ENCODE measurements around the gene TRHDE.

The TRHDE gene

GRCh38 chr12:72295744-72296143 is 23.6 kb downstream of the TRHDE start:
- H3K36me3 ChIP-seq (ENCODE audit: control insufficient read depth, insufficient read depth, low read length): no peaks in the 10 kb centered on the region
- no peaks in the 10 kb centered on the region for H3K9me3 ChIP-seq (ENCODE audit: control insufficient read depth, low read length)
- H3K27me3 ChIP-seq (ENCODE audit: control insufficient read depth, insufficient read depth, low read length): no peaks in the 10 kb centered on the region
- H3K4me1 ChIP-seq (ENCODE audit: control insufficient read depth, insufficient read depth, low read length): no peaks in the 10 kb centered on the region
- H3K4me3 ChIP-seq (ENCODE audit: low read length): no peak overlapping the region
- H3K9ac ChIP-seq (ENCODE audit: low read length): no peak overlapping the region

GRCh38 chr12:72296389-72296788 is 24.2 kb downstream of the TRHDE start:
- Histone ChIP-seq H3K27me3 (ENCODE audit: control insufficient read depth, insufficient read depth, low read length) (no peaks in the 10 kb centered on the region), H3K9me3 (ENCODE audit: control insufficient read depth, low read length) (no peaks in the 10 kb centered on the region), H3K4me1 (ENCODE audit: control insufficient read depth, insufficient read depth, low read length) (no peaks in the 10 kb centered on the region), H3K36me3 (ENCODE audit: control insufficient read depth, insufficient read depth, low read length) (no peaks in the 10 kb centered on the region), H3K9ac (ENCODE audit: low read length) (no peak overlapping the region), H3K4me3 (ENCODE audit: low read length) (no peak overlapping the region)

GRCh38 chr12:72297666-72298065 is 25.5 kb downstream of the TRHDE start:
- Histone ChIP-seq H3K27me3 (ENCODE audit: control insufficient read depth, insufficient read depth, low read length) (no peaks in the 10 kb centered on the region), H3K9ac (ENCODE audit: low read length) (no peak overlapping the region), H3K9me3 (ENCODE audit: control insufficient read depth, low read length) (no peaks in the 10 kb centered on the region), H3K36me3 (ENCODE audit: control insufficient read depth, insufficient read depth, low read length) (no peaks in the 10 kb centered on the region), H3K4me3 (ENCODE audit: low read length) (no peak overlapping the region), H3K4me1 (ENCODE audit: control insufficient read depth, insufficient read depth, low read length) (no peaks in the 10 kb centered on the region)

GRCh38 chr12:72300728-72301127 is 28.6 kb downstream of the TRHDE start:
- H3K36me3 ChIP-seq (ENCODE audit: control insufficient read depth, insufficient read depth, low read length): no peaks in the 10 kb centered on the region
- no peaks in the 10 kb centered on the region for H3K27me3 ChIP-seq (ENCODE audit: control insufficient read depth, insufficient read depth, low read length)
- no peaks in the 10 kb centered on the region for H3K9me3 ChIP-seq (ENCODE audit: control insufficient read depth, low read length)
- H3K4me1 ChIP-seq (ENCODE audit: control insufficient read depth, insufficient read depth, low read length): no peaks in the 10 kb centered on the region
- no peak overlapping the region for H3K9ac ChIP-seq (ENCODE audit: low read length)
- H3K4me3 ChIP-seq (ENCODE audit: low read length): no peak overlapping the region

GRCh38 chr12:72304751-72305150 is 32.6 kb downstream of the TRHDE start:
- no peak overlapping the region for H3K9ac ChIP-seq (ENCODE audit: low read length)
- H3K9me3 ChIP-seq (ENCODE audit: control insufficient read depth, low read length): no peaks in the 10 kb centered on the region
- H3K36me3 ChIP-seq (ENCODE audit: control insufficient read depth, insufficient read depth, low read length): no peaks in the 10 kb centered on the region
- H3K27me3 ChIP-seq (ENCODE audit: control insufficient read depth, insufficient read depth, low read length): no peaks in the 10 kb centered on the region
- no peak overlapping the region for H3K4me3 ChIP-seq (ENCODE audit: low read length)
- H3K4me1 ChIP-seq (ENCODE audit: control insufficient read depth, insufficient read depth, low read length): no peaks in the 10 kb centered on the region

GRCh38 chr12:72307229-72307628 is 35.1 kb downstream of the TRHDE start:
- Histone ChIP-seq H3K9ac (ENCODE audit: low read length) (no peak overlapping the region), H3K4me3 (ENCODE audit: low read length) (no peak overlapping the region), H3K9me3 (ENCODE audit: control insufficient read depth, low read length) (no peaks in the 10 kb centered on the region), H3K27me3 (ENCODE audit: control insufficient read depth, insufficient read depth, low read length) (no peaks in the 10 kb centered on the region), H3K4me1 (ENCODE audit: control insufficient read depth, insufficient read depth, low read length) (no peaks in the 10 kb centered on the region), H3K36me3 (ENCODE audit: control insufficient read depth, insufficient read depth, low read length) (no peaks in the 10 kb centered on the region)

GRCh38 chr12:72311946-72312345 is 39.8 kb downstream of the TRHDE start:
- H3K27me3 ChIP-seq (ENCODE audit: control insufficient read depth, insufficient read depth, low read length): no peaks in the 10 kb centered on the region
- no peak overlapping the region for H3K4me3 ChIP-seq (ENCODE audit: low read length)
- H3K4me1 ChIP-seq (ENCODE audit: control insufficient read depth, insufficient read depth, low read length): no peaks in the 10 kb centered on the region
- H3K9me3 ChIP-seq (ENCODE audit: control insufficient read depth, low read length): no peaks in the 10 kb centered on the region
- H3K9ac ChIP-seq (ENCODE audit: low read length): no peak overlapping the region
- no peaks in the 10 kb centered on the region for H3K36me3 ChIP-seq (ENCODE audit: control insufficient read depth, insufficient read depth, low read length)

- Histone ChIP-seq H3K36me3 (ENCODE audit: control insufficient read depth, insufficient read depth, low read length) (no peaks in the 10 kb centered on the region), H3K27me3 (ENCODE audit: control insufficient read depth, insufficient read depth, low read length) (no peaks in the 10 kb centered on the region), H3K9me3 (ENCODE audit: control insufficient read depth, low read length) (no peaks in the 10 kb centered on the region), H3K4me1 (ENCODE audit: control insufficient read depth, insufficient read depth, low read length) (no peaks in the 10 kb centered on the region), H3K9ac (ENCODE audit: low read length) (no peak overlapping the region), H3K4me3 (ENCODE audit: low read length) (no peak overlapping the region)
Observed at GRCh38 chr12:72313806-72314205, 41.6 kb downstream of the TRHDE start.

GRCh38 chr12:72315858-72316257 is 43.7 kb downstream of the TRHDE start:
- Histone ChIP-seq H3K4me1 (ENCODE audit: control insufficient read depth, insufficient read depth, low read length) (no peaks in the 10 kb centered on the region), H3K9ac (ENCODE audit: low read length) (no peak overlapping the region), H3K36me3 (ENCODE audit: control insufficient read depth, insufficient read depth, low read length) (no peaks in the 10 kb centered on the region), H3K27me3 (ENCODE audit: control insufficient read depth, insufficient read depth, low read length) (no peaks in the 10 kb centered on the region), H3K9me3 (ENCODE audit: control insufficient read depth, low read length) (no peaks in the 10 kb centered on the region), H3K4me3 (ENCODE audit: low read length) (no peak overlapping the region)

- Histone ChIP-seq H3K4me3 (ENCODE audit: low read length) (no peak overlapping the region), H3K9me3 (ENCODE audit: control insufficient read depth, low read length) (no peaks in the 10 kb centered on the region), H3K27me3 (ENCODE audit: control insufficient read depth, insufficient read depth, low read length) (no peaks in the 10 kb centered on the region), H3K36me3 (ENCODE audit: control insufficient read depth, insufficient read depth, low read length) (no peaks in the 10 kb centered on the region), H3K4me1 (ENCODE audit: control insufficient read depth, insufficient read depth, low read length) (no peaks in the 10 kb centered on the region), H3K9ac (ENCODE audit: low read length) (no peak overlapping the region)
Observed at GRCh38 chr12:72318341-72318740, 46.2 kb downstream of the TRHDE start.

- Histone ChIP-seq H3K27me3 (ENCODE audit: control insufficient read depth, insufficient read depth, low read length) (no peaks in the 10 kb centered on the region), H3K9ac (ENCODE audit: low read length) (no peak overlapping the region), H3K36me3 (ENCODE audit: control insufficient read depth, insufficient read depth, low read length) (no peaks in the 10 kb centered on the region), H3K4me3 (ENCODE audit: low read length) (no peak overlapping the region), H3K4me1 (ENCODE audit: control insufficient read depth, insufficient read depth, low read length) (no peaks in the 10 kb centered on the region), H3K9me3 (ENCODE audit: control insufficient read depth, low read length) (no peaks in the 10 kb centered on the region)
Observed at GRCh38 chr12:72323881-72324280, 51.7 kb downstream of the TRHDE start.

GRCh38 chr12:72330301-72330700 is 58.1 kb downstream of the TRHDE start:
- H3K9me3 ChIP-seq (ENCODE audit: control insufficient read depth, low read length): no peaks in the 10 kb centered on the region
- H3K9ac ChIP-seq (ENCODE audit: low read length): no peak overlapping the region
- no peaks in the 10 kb centered on the region for H3K4me1 ChIP-seq (ENCODE audit: control insufficient read depth, insufficient read depth, low read length)
- H3K36me3 ChIP-seq (ENCODE audit: control insufficient read depth, insufficient read depth, low read length): no peaks in the 10 kb centered on the region
- no peaks in the 10 kb centered on the region for H3K27me3 ChIP-seq (ENCODE audit: control insufficient read depth, insufficient read depth, low read length)
- H3K4me3 ChIP-seq (ENCODE audit: low read length): no peak overlapping the region

- H3K27me3 ChIP-seq (ENCODE audit: control insufficient read depth, insufficient read depth, low read length): no peaks in the 10 kb centered on the region
- H3K9ac ChIP-seq (ENCODE audit: low read length): no peak overlapping the region
- no peaks in the 10 kb centered on the region for H3K9me3 ChIP-seq (ENCODE audit: control insufficient read depth, low read length)
- H3K4me1 ChIP-seq (ENCODE audit: control insufficient read depth, insufficient read depth, low read length): no peaks in the 10 kb centered on the region
- H3K4me3 ChIP-seq (ENCODE audit: low read length): no peak overlapping the region
- no peaks in the 10 kb centered on the region for H3K36me3 ChIP-seq (ENCODE audit: control insufficient read depth, insufficient read depth, low read length)
Observed at GRCh38 chr12:72330784-72331183, 58.6 kb downstream of the TRHDE start.

Data from mucosa of stomach (tissue), 1 donor.